ENCODE results near the gene CD4. TPM values are rescaled to one million over a fixed set of nuclear protein-coding genes. Genes with fewer than 3 reads are reported as not detected.

CD4 gene
- total RNA-seq, 4 donors from 2014 or later, result 16.4 to 65.4 (median 29.6) TPM

DNA sequence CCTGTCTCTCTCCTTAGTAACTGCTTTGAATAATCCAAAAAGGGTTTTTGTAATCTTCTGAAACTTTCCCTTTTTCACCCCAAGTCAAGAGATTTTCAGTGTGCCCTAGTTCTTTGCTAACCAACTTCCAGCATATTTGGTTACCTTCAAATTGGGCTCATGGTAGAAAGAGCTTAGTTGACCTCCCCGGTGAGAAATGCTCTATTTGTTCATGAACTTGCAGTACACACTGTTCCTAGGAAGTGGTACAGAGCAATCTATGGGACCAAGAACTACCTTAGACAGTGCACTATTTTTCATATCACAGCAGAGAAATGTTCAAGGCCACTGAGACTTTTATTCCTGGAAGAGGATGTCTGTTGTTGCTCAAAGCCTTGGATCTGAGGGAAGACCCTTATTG, 64.3 kb downstream of the CD4 start:
- TF ChIP-seq, protein P1, sequence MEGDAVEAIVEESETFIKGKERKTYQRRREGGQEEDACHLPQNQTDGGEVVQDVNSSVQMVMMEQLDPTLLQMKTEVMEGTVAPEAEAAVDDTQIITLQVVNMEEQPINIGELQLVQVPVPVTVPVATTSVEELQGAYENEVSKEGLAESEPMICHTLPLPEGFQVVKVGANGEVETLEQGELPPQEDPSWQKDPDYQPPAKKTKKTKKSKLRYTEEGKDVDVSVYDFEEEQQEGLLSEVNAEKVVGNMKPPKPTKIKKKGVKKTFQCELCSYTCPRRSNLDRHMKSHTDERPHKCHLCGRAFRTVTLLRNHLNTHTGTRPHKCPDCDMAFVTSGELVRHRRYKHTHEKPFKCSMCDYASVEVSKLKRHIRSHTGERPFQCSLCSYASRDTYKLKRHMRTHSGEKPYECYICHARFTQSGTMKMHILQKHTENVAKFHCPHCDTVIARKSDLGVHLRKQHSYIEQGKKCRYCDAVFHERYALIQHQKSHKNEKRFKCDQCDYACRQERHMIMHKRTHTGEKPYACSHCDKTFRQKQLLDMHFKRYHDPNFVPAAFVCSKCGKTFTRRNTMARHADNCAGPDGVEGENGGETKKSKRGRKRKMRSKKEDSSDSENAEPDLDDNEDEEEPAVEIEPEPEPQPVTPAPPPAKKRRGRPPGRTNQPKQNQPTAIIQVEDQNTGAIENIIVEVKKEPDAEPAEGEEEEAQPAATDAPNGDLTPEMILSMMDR (IDR thresholded peaks at IDR 0.05; ENCODE audit: low read depth), result no peak

DNA sequence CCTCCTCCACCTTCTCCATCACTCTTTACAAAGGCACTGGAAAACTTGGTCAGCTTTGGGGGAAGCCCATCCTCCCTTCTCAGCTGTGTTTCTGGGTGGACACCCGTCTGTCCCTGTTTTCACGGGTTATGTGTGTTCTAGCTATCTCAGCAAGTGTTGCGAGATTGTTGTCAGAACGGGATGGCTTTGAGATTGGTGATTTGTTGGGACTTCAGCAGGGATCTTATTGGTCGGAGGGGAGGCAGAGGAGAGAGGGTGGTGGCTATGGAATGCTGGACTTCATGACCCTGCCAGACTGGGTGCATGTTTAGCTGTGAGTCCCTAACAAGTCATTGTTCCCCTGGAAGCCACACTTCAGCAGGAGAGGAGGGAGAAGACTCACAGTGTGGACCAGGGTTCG, 64.7 kb downstream of the CD4 start:
- TF ChIP-seq, protein P1 (IDR thresholded peaks at IDR 0.05; ENCODE audit: low read depth), result no peak

DNA sequence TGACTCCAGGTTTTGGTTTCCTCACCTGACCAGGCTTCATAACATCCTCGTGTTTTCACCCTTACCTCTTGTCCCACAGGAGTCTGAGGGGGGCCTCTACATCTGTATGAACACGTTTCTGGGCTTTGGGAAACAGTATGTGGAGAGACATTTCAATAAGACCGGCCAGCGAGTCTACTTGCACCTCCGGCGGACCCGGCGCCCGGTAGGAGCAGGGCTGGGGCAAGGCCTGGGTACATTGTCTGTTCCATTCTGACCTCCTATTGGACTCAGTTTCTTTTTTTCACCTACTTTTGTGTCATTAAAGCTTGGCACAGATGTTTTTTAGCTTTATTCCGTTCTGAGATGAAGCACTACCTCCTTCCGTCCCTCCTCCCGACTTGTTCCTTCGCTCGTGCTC, 66.0 kb downstream of the CD4 start:
- TF ChIP-seq, protein P1 (IDR thresholded peaks at IDR 0.05; ENCODE audit: low read depth), result no peak

DNA sequence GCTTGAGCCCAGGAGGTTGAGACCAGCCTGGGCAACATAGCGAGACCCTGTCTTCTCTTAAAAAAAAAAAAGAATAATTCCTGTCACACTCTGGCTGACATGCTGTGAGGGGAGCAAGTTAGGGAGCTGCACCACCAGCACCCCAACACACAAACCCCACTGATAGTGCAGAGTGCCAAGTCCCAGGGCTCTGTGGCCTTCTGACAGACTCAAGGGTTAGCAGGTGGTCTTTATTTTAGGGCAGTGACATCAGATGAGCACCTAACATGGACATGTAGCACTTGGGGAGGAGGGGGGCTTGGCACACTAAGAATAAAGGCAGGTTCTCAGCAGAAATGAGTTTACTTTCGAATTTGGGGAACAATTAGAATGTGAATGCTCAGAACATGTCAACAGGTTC, 69.5 kb downstream of the CD4 start:
- TF ChIP-seq, protein P1 (IDR thresholded peaks at IDR 0.05; ENCODE audit: low read depth), result no peak

DNA sequence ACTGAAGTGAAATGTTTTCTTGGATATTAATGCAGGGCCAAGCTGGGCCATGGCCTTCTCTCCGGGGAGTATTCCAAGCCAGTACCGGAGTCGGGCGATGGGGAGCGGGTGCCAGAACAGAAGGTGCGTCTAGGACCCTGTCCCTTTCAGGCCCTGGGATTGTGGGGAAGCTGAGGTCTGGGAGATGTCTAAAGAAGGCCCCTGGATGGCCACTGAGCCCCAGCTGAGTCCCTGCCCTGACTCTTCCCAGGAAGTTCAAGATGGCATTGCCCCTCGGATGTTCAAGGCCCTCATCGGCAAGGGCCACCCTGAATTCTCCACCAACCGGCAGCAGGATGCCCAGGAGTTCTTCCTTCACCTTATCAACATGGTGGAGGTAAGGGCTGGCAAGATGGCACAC, 70.8 kb downstream of the CD4 start:
- TF ChIP-seq, protein P1 (IDR thresholded peaks at IDR 0.05; ENCODE audit: low read depth), result no peak

DNA sequence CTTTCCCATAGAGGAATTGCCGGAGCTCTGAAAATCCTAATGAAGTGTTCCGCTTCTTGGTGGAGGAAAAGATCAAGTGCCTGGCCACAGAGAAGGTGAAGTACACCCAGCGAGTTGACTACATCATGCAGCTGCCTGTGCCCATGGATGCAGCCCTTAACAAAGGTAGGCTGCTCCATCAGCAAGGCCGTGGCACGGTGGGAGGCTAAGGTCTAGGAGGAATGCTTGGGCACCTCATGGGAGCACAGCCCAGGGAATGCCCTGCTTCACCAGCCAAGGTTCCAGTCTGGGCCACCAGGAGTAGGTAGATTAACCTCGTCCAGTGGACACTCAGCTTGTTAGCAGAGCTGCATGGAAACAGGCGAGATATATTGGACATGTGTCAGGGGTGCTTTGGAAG, 71.6 kb downstream of the CD4 start:
- TF ChIP-seq, protein P1 (IDR thresholded peaks at IDR 0.05; ENCODE audit: low read depth), result no peak

DNA sequence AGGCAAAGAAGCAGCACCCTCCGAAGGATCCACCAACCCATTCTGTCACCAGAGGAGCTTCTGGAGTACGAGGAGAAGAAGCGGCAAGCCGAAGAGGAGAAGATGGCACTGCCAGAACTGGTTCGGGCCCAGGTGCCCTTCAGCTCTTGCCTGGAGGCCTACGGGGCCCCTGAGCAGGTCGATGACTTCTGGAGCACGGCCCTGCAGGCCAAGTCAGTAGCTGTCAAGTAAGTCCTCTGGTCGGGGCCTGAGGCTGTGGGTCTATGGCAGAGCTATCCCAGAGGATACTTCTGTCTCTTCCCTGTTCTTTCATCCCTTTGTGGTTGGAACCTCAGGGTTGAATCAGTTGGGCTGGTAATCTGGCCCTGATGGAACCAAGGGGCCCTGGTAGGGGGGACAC, 72.1 kb downstream of the CD4 start:
- TF ChIP-seq, protein P1 (IDR thresholded peaks at IDR 0.05; ENCODE audit: low read depth), result no peak

Measured in subcutaneous adipose tissue (tissue), 4 donors.